ENCODE results near the gene HPN. TPM values are rescaled to one million over a fixed set of nuclear protein-coding genes. Genes with fewer than 3 reads are reported as not detected.

Gene HPN
- total and polyA plus RNA-seq, 2 of the 13 experiments (the other 11 are each of a cell fraction or from before 2014, with no cell fraction given) = 46.7 to 261 TPM

- 0 out of 2 replicates have a peak, but pooled peaks have one; percentile 15 for TF ChIP-seq ZNF616 (CRISPR knock-in tag; IDR thresholded peaks at IDR 0.05; ENCODE audit: low read depth)
- TF ChIP-seq IKZF1 (IDR thresholded peaks at IDR 0.05) = no peak
- TF ChIP-seq, protein P1, sequence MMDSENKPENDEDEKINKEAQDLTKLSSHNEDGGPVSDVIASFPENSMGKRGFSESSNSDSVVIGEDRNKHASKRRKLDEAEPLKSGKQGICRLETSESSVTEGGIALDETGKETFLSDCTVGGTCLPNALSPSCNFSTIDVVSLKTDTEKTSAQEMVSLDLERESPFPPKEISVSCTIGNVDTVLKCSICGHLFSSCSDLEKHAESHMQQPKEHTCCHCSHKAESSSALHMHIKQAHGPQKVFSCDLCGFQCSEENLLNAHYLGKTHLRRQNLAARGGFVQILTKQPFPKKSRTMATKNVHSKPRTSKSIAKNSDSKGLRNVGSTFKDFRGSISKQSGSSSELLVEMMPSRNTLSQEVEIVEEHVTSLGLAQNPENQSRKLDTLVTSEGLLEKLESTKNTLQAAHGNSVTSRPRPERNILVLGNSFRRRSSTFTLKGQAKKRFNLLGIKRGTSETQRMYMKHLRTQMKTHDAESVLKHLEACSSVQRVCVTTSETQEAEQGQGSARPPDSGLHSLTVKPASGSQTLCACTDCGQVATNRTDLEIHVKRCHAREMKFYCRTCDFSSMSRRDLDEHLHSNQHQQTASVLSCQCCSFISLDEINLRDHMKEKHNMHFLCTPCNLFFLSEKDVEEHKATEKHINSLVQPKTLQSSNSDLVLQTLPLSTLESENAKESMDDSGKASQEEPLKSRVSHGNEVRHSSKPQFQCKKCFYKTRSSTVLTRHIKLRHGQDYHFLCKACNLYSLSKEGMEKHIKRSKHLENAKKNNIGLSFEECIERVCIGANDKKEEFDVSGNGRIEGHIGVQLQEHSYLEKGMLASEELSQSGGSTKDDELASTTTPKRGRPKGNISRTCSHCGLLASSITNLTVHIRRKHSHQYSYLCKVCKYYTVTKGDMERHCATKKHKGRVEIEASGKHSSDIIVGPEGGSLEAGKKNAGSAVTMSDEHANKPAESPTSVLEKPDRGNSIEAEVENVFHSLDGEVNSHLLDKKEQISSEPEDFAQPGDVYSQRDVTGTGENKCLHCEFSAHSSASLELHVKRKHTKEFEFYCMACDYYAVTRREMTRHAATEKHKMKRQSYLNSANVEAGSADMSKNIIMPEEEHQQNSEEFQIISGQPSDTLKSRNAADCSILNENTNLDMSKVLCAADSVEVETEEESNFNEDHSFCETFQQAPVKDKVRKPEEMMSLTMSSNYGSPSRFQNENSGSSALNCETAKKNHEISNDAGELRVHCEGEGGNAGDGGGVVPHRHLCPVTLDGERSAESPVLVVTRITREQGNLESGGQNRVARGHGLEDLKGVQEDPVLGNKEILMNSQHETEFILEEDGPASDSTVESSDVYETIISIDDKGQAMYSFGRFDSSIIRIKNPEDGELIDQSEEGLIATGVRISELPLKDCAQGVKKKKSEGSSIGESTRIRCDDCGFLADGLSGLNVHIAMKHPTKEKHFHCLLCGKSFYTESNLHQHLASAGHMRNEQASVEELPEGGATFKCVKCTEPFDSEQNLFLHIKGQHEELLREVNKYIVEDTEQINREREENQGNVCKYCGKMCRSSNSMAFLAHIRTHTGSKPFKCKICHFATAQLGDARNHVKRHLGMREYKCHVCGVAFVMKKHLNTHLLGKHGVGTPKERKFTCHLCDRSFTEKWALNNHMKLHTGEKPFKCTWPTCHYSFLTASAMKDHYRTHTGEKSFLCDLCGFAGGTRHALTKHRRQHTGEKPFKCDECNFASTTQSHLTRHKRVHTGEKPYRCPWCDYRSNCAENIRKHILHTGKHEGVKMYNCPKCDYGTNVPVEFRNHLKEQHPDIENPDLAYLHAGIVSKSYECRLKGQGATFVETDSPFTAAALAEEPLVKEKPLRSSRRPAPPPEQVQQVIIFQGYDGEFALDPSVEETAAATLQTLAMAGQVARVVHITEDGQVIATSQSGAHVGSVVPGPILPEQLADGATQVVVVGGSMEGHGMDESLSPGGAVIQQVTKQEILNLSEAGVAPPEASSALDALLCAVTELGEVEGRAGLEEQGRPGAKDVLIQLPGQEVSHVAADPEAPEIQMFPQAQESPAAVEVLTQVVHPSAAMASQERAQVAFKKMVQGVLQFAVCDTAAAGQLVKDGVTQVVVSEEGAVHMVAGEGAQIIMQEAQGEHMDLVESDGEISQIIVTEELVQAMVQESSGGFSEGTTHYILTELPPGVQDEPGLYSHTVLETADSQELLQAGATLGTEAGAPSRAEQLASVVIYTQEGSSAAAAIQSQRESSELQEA (CRISPR knock-in tag; IDR thresholded peaks at IDR 0.05; ENCODE audit: not compliant biosample characterization) = no peak
- no peak for TF ChIP-seq TRIM24 (CRISPR knock-in tag; IDR thresholded peaks at IDR 0.05)
- peak; percentile 88 for TF ChIP-seq ZBTB7A (CRISPR knock-in tag; IDR thresholded peaks at IDR 0.05)
- TF ChIP-seq ZNF569 (CRISPR knock-in tag; IDR thresholded peaks at IDR 0.05; ENCODE audit: borderline replicate concordance) = no peak
- TF ChIP-seq ZNF747 (CRISPR knock-in tag; IDR thresholded peaks at IDR 0.05; ENCODE audit: borderline replicate concordance) = no peak
- no peak; the same call in 1 of the 2 replicates for TF ChIP-seq ZBTB7B (CRISPR knock-in tag; IDR thresholded peaks at IDR 0.05)
- TF ChIP-seq PHF8 (CRISPR knock-in tag; IDR thresholded peaks at IDR 0.05) = no peak
- TF ChIP-seq ZNF335 (CRISPR knock-in tag; IDR thresholded peaks at IDR 0.05) = no peak
- no peak for TF ChIP-seq TSC22D2 (CRISPR knock-in tag; IDR thresholded peaks at IDR 0.05; ENCODE audit: borderline replicate concordance)
- TF ChIP-seq, protein P2, sequence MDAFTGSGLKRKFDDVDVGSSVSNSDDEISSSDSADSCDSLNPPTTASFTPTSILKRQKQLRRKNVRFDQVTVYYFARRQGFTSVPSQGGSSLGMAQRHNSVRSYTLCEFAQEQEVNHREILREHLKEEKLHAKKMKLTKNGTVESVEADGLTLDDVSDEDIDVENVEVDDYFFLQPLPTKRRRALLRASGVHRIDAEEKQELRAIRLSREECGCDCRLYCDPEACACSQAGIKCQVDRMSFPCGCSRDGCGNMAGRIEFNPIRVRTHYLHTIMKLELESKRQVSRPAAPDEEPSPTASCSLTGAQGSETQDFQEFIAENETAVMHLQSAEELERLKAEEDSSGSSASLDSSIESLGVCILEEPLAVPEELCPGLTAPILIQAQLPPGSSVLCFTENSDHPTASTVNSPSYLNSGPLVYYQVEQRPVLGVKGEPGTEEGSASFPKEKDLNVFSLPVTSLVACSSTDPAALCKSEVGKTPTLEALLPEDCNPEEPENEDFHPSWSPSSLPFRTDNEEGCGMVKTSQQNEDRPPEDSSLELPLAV (CRISPR knock-in tag; conservative IDR thresholded peaks at IDR 0.05; ENCODE audit: low read depth) = no peak
- no peak for TF ChIP-seq ZEB1 (IDR thresholded peaks at IDR 0.05; ENCODE audit: insufficient replicate concordance, low read depth)
- TF ChIP-seq ZNF414 (CRISPR knock-in tag; IDR thresholded peaks at IDR 0.05) = no peak
- TF ChIP-seq ZNF577 (CRISPR knock-in tag; IDR thresholded peaks at IDR 0.05; ENCODE audit: borderline replicate concordance, low read depth) = no peak
- TF ChIP-seq SP4 (CRISPR knock-in tag; IDR thresholded peaks at IDR 0.05) = no peak
- TF ChIP-seq ARNT2 (CRISPR knock-in tag; IDR thresholded peaks at IDR 0.05; ENCODE audit: low read depth) = no peak
- no peak for TF ChIP-seq YEATS4 (CRISPR knock-in tag; IDR thresholded peaks at IDR 0.05; ENCODE audit: borderline replicate concordance)
Measured at GRCh38 chr19:35039881-35040825, 1.4 kb upstream of the HPN start (continued).
